ENCODE data around the gene PLEKHA8. TPM values are rescaled to one million over a fixed set of nuclear protein-coding genes. Genes with fewer than 3 reads are reported as not detected.

PLEKHA8 gene
- total RNA-seq, 1 donor from 2014 or later, result 20.3 TPM

DNA sequence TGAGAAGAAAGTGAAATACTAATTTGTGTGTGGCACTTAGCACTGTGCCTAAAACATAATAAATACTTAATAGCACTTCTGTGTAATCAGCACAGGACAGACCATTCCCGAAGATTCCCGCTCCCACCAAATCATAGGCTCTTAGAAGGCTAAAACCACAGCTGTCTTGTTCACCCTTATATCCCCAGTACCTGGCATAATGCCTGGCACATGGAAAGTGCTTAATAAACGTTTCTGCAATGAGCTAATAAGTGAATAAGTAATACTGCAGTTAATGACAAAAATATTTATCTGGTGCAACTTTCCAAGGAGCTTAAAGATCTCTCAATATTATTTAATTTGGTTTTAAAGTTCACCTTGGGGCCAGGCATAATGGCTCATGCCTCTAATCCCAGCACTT is 149.8 kb downstream of the PLEKHA8 start:
- Mint-ChIP-seq H3K4me3 (ENCODE audit: unreplicated experiment) (no peak overlapping the region), H3K36me3 (ENCODE audit: low read depth) (no peaks in the 10 kb centered on the region), H3K27me3 (ENCODE audit: low read depth) (no peaks in the 10 kb centered on the region), H3K4me1 (ENCODE audit: low read depth) (peaks cover 23% of the 10 kb centered on the region), H3K27ac (ENCODE audit: unreplicated experiment) (no peak overlapping the region), H3K9me3 (ENCODE audit: low read depth) (no peaks in the 10 kb centered on the region)
- TF ChIP-seq, protein P1, sequence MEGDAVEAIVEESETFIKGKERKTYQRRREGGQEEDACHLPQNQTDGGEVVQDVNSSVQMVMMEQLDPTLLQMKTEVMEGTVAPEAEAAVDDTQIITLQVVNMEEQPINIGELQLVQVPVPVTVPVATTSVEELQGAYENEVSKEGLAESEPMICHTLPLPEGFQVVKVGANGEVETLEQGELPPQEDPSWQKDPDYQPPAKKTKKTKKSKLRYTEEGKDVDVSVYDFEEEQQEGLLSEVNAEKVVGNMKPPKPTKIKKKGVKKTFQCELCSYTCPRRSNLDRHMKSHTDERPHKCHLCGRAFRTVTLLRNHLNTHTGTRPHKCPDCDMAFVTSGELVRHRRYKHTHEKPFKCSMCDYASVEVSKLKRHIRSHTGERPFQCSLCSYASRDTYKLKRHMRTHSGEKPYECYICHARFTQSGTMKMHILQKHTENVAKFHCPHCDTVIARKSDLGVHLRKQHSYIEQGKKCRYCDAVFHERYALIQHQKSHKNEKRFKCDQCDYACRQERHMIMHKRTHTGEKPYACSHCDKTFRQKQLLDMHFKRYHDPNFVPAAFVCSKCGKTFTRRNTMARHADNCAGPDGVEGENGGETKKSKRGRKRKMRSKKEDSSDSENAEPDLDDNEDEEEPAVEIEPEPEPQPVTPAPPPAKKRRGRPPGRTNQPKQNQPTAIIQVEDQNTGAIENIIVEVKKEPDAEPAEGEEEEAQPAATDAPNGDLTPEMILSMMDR (IDR thresholded peaks at IDR 0.05), result no peak
- DNase-seq (ENCODE audit: low spot score), result no peak

DNA sequence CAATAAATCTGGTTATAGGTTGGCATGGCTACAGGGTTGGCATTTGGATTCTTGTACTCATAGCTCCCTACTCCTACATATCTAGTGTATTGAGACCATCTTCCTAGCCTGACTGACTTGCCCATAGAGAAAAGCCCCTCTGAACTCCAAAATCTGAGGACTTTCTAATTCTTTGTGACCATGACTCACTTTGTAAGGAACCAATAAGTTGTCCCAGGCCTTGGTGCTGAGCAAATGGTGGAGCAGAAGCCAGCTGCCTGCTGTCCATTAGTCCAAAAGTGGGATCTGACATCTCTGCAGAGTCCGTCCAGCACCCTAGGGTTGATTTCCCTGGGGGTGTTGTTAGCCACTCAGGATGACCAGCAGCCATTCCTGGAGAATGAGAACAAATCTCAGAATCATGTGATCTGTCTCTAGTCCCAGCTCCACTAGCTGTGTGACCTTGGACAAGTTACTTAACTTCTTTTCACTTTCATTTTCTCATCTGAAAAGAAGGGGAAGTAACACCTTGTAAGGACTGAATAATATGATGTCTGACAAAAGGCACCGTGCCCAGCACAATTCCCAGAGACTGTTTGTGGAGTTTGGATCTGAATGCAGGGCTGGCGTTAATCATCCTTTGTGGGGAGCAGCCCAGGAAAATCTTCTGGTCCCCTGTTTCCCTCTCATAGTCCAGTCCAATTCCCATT is 150.7 kb downstream of the PLEKHA8 start:
- Mint-ChIP-seq H3K4me3 (ENCODE audit: unreplicated experiment) (no peak overlapping the region), H3K27me3 (ENCODE audit: low read depth) (no peaks in the 10 kb centered on the region), H3K4me1 (ENCODE audit: low read depth) (peaks cover 16% of the 10 kb centered on the region), H3K9me3 (ENCODE audit: low read depth) (no peaks in the 10 kb centered on the region), H3K27ac (ENCODE audit: unreplicated experiment) (no peak overlapping the region), H3K36me3 (ENCODE audit: low read depth) (no peaks in the 10 kb centered on the region)
- no peak for DNase-seq (ENCODE audit: low spot score)
- TF ChIP-seq, protein P1 (IDR thresholded peaks at IDR 0.05), result no peak

Other genes starting within 250 kb of the PLEKHA8 start
- 0.10 to 0.65 TPM (median 0.51 TPM) in 3 replicates for gene WIPF3, start 221.9 kb upstream of the PLEKHA8 start, total RNA-seq
- gene SCRN1, start 38.6 kb upstream of the PLEKHA8 start, total RNA-seq, result 111 to 129 TPM (median 129 TPM) in 3 replicates
- gene FKBP14, start 1.7 kb upstream of the PLEKHA8 start, total RNA-seq, result 72.1 to 103 TPM (median 74.7 TPM) in 3 replicates
- gene MTURN, start 106.6 kb downstream of the PLEKHA8 start, total RNA-seq, result 14.9 to 19.8 TPM (median 15.7 TPM) in 3 replicates

All from chondrocyte (in vitro differentiated cells).